HFFc6 (cell line): ENCODE results near the gene CLASRP. TPM values are rescaled to one million over a fixed set of nuclear protein-coding genes. Genes with fewer than 3 reads are reported as not detected.
"Not testable (repeated sequence)": the region's sequence is repeated elsewhere in the genome, so short reads cannot be mapped to it uniquely, and the experiment has no call there.

Experiments
- DNase-seq: peaks from one replicate; pipeline ENCODE4 v3.0.0-alpha.2; 2018
- H3K27ac Mint-ChIP-seq: 2 replicates; pipeline ENCODE4 v1.8.0; 2020; ENCODE audit warnings: mild to moderate bottlenecking, mixed read lengths
- H3K27me3 Mint-ChIP-seq: 2 replicates; pipeline ENCODE4 v1.8.0; 2021; ENCODE audit warnings: mild to moderate bottlenecking, moderate library complexity, mixed read lengths; ENCODE audit not compliant: insufficient read depth
- H3K36me3 Mint-ChIP-seq: 2 replicates; pipeline ENCODE4 v1.8.0; 2021; ENCODE audit warnings: low read depth, mixed read lengths
- H3K4me1 Mint-ChIP-seq: 2 replicates; pipeline ENCODE4 v1.8.0; 2020; ENCODE audit warnings: low read depth, mixed read lengths
- H3K4me3 Mint-ChIP-seq: 2 replicates; pipeline ENCODE4 v1.8.0; 2020; ENCODE audit warnings: mild to moderate bottlenecking, moderate library complexity, mixed read lengths
- H3K9me3 Mint-ChIP-seq: 2 replicates; pipeline ENCODE4 v1.8.0; 2020; ENCODE audit warnings: mild to moderate bottlenecking, mixed read lengths
- total RNA-seq, 6 experiments: library from RNA; stranded (reverse); fragmentation: NEBNext Ultra II Directional; extraction: Animal tissue kit (Norgen Biotek cat#: 25700); gene quantifications; 2 replicates in 1 of 6; 3 replicates in 5 of 6; pipeline ENCODE4 v1.2.3, GENCODE V29; 2021
- TF ChIP-seq, protein P1 (sequence below): fragments of 200-600 bp; sonication (generic); IDR thresholded peaks from 2 replicates; pipeline ENCODE4 v1.5.0; 2021; ENCODE audit warnings: antibody characterized with exemption, mild to moderate bottlenecking

The CLASRP gene
- total RNA-seq, 6 experiments from 2014 or later = 29.9 to 42.9 (median 37.3) TPM

DNA sequence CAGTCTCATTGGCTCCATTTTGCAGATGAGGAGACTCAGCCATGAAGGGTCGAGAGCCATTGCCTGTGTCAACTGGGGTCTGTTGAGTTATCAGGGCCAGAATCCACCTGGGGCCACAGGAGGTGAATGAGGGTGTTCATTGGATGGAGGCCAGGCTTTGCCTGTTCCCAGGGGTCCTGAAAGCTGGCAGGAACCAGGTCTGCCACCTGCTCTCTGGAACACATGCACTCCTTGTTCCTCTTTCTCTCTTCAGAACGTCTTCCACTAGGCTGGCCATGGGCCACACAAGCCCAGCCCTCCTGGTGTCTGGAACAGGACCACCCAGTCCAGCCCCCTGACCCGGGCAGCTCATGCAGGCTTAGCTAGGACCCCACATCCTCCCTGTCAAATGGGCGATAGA is 75.3 kb downstream of the CLASRP start:
- Mint-ChIP-seq H3K4me3 (no peak overlapping the region), H3K27ac (no peak overlapping the region), H3K36me3 (peaks cover 4% of the 10 kb centered on the region; the same call in 1 of the 2 replicates), H3K9me3 (no peaks in the 10 kb centered on the region), H3K4me1 (no peaks in the 10 kb centered on the region; the same call in 1 of the 2 replicates), H3K27me3 (peaks cover 2% of the 10 kb centered on the region)
- DNase-seq = no peak
- TF ChIP-seq, protein P1, sequence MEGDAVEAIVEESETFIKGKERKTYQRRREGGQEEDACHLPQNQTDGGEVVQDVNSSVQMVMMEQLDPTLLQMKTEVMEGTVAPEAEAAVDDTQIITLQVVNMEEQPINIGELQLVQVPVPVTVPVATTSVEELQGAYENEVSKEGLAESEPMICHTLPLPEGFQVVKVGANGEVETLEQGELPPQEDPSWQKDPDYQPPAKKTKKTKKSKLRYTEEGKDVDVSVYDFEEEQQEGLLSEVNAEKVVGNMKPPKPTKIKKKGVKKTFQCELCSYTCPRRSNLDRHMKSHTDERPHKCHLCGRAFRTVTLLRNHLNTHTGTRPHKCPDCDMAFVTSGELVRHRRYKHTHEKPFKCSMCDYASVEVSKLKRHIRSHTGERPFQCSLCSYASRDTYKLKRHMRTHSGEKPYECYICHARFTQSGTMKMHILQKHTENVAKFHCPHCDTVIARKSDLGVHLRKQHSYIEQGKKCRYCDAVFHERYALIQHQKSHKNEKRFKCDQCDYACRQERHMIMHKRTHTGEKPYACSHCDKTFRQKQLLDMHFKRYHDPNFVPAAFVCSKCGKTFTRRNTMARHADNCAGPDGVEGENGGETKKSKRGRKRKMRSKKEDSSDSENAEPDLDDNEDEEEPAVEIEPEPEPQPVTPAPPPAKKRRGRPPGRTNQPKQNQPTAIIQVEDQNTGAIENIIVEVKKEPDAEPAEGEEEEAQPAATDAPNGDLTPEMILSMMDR = no peak

GRCh38 chr19:45115809-45116615 is 77.2 kb downstream of the CLASRP start:
- H3K36me3 Mint-ChIP-seq = peaks cover 4% of the 10 kb centered on the region; the same call in 1 of the 2 replicates
- H3K4me3 Mint-ChIP-seq = no peak overlapping the region
- no peaks in the 10 kb centered on the region for H3K4me1 Mint-ChIP-seq
- TF ChIP-seq, protein P1 = no peak
- DNase-seq = no peak
- H3K9me3 Mint-ChIP-seq = no peaks in the 10 kb centered on the region
- no peak overlapping the region for H3K27ac Mint-ChIP-seq
- H3K27me3 Mint-ChIP-seq = peaks cover 2% of the 10 kb centered on the region

- no peak for DNase-seq
- TF ChIP-seq, protein P1 = no peak
- Mint-ChIP-seq H3K27me3 (peaks cover 2% of the 10 kb centered on the region), H3K4me1 (no peaks in the 10 kb centered on the region), H3K27ac (no peak overlapping the region), H3K4me3 (no peak overlapping the region), H3K36me3 (peaks cover 4% of the 10 kb centered on the region; the same call in 1 of the 2 replicates), H3K9me3 (no peaks in the 10 kb centered on the region)
Observed at GRCh38 chr19:45117167-45117594, 78.3 kb downstream of the CLASRP start.

- no peak overlapping the region for H3K27ac Mint-ChIP-seq
- no peak overlapping the region for H3K4me3 Mint-ChIP-seq
- no peak for DNase-seq
- peaks cover 4% of the 10 kb centered on the region; the same call in 1 of the 2 replicates for H3K36me3 Mint-ChIP-seq
- TF ChIP-seq, protein P1 = no peak
- no peaks in the 10 kb centered on the region for H3K9me3 Mint-ChIP-seq
- H3K4me1 Mint-ChIP-seq = no peaks in the 10 kb centered on the region
- H3K27me3 Mint-ChIP-seq = peaks cover 2% of the 10 kb centered on the region
Observed at GRCh38 chr19:45117671-45118070, 78.8 kb downstream of the CLASRP start.

DNA sequence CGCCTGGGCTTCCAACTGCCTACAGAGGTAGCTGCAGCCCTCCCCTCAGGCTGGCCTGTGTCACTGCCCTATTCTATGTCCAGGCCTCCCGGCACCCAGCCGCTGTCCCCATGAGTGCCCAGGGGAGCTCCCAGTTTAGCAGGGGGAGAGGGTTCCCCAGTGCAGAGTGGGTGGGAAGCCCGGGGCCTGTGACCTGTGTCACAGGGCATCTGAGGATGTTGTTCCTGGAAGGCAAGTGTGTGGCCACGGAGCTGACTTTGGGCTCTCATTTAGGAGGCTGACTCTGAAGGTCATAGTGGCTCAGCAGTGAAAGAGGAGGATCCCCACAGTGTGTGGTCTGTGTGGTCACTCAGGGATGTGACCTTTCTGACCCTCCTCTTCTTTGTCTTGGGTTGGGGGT is 79.3 kb downstream of the CLASRP start:
- Mint-ChIP-seq H3K27ac (no peak overlapping the region), H3K4me1 (no peaks in the 10 kb centered on the region), H3K4me3 (no peak overlapping the region), H3K27me3 (peaks cover 2% of the 10 kb centered on the region), H3K36me3 (peaks cover 4% of the 10 kb centered on the region; the same call in 1 of the 2 replicates), H3K9me3 (no peaks in the 10 kb centered on the region)
- TF ChIP-seq, protein P1 = no peak
- no peak for DNase-seq

DNA sequence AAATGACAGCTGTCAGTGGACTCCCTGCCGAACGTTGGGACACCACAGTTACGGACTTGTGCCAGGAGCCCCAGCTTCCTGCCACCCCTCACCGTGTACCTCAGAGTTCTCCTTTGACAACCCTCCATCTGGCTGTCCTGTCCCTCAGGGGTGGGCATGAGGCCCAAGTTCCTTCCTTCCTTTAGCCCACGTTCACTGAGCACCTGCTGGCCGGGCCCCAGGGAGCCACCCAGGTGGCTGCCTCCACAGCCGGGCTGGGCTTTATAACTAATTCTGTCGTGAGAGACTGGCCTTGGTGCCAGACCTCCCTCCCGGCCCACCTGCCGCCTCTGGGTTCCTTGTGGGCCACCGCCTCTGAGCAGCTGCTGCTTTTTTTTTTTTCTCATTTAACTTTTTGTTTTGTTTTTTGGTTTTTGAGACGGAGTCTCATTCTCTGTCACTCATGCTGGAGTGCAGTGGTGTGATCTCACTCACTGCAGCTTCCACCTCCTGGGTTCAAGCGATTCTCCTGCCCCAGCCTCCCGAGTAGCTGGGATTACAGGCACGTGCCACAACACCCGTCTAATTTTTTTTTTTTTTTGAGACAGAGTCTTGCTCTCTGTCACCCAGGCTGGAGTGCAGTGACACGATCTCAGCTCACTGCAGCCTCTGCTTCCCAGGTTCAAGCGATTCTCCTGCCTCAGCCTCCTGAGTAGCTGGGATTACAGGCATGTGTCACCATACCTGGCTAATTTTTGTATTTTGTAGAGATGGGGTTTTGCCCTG is 79.9 kb downstream of the CLASRP start:
- DNase-seq, H3K9me3 Mint-ChIP-seq, H3K27me3 Mint-ChIP-seq, H3K4me3 Mint-ChIP-seq, H3K27ac Mint-ChIP-seq, H3K36me3 Mint-ChIP-seq, H3K4me1 Mint-ChIP-seq: not testable (repeated sequence)
